PFSK-1 (cell line): ENCODE measurements around the gene CNTNAP2.

ENCODE experiments used
- FOXP2 ChIP-seq: optimal IDR thresholded peaks from 2 replicates; pipeline ENCODE3; 2011; ENCODE audit warnings: borderline replicate concordance, control low read depth, inconsistent platforms; ENCODE audit not compliant: insufficient read depth; ENCODE audit errors: extremely low read length, extremely low read depth
- POLR2AphosphoS5 ChIP-seq: IDR thresholded peaks from 2 replicates; pipeline ENCODE4 v1.6.1; 2012; ENCODE audit warnings: low read depth, mild to moderate bottlenecking, control low read depth, low read length, moderate library complexity
- SIN3A ChIP-seq: IDR thresholded peaks from 2 replicates; pipeline ENCODE4 v1.6.1; 2012; ENCODE audit warnings: mild to moderate bottlenecking, low read length, moderate library complexity, borderline replicate concordance; ENCODE audit not compliant: insufficient read depth
- TAF1 ChIP-seq: IDR thresholded peaks from 2 replicates; pipeline ENCODE4 v1.6.1; 2012; ENCODE audit warnings: low read length, control low read depth, borderline replicate concordance; ENCODE audit not compliant: insufficient read depth
- TF ChIP-seq, protein P1 (sequence below), 2 experiments: IDR thresholded peaks; 2 replicates each; pipeline versions ENCODE4 v1.6.1 to v1.8.0; 2011 to 2012; ENCODE audit warnings: low read depth in 2 of 2, low read length in 2 of 2, control low read depth in 1 of 2, inconsistent platforms in 1 of 2, mild to moderate bottlenecking in 1 of 2, moderate library complexity in 1 of 2; ENCODE audit not compliant: insufficient read depth in 1 of 2

The CNTNAP2 gene

DNA sequence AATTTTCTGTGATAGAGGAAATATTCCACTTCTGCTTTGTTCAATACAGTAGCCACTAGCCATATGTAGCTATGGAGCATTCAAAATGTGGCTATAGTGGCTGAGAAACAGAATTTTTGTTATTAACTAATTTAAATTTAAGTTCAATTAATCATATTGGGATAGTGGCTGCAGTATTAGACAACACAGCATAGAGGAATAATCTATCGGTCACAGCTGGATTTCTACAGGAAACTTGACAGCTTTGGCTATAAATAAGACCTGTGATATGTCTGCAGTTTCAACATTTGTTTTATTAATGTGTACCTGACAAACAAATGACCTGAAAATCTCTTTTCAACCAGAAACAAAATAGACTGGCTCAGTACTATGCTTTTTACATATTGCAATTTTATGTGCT is 953.2 kb downstream of the CNTNAP2 start:
- TF ChIP-seq FOXP2 (no peak), SIN3A (no peak), POLR2AphosphoS5 (no peak), TAF1 (no peak)
- TF ChIP-seq, protein P1, sequence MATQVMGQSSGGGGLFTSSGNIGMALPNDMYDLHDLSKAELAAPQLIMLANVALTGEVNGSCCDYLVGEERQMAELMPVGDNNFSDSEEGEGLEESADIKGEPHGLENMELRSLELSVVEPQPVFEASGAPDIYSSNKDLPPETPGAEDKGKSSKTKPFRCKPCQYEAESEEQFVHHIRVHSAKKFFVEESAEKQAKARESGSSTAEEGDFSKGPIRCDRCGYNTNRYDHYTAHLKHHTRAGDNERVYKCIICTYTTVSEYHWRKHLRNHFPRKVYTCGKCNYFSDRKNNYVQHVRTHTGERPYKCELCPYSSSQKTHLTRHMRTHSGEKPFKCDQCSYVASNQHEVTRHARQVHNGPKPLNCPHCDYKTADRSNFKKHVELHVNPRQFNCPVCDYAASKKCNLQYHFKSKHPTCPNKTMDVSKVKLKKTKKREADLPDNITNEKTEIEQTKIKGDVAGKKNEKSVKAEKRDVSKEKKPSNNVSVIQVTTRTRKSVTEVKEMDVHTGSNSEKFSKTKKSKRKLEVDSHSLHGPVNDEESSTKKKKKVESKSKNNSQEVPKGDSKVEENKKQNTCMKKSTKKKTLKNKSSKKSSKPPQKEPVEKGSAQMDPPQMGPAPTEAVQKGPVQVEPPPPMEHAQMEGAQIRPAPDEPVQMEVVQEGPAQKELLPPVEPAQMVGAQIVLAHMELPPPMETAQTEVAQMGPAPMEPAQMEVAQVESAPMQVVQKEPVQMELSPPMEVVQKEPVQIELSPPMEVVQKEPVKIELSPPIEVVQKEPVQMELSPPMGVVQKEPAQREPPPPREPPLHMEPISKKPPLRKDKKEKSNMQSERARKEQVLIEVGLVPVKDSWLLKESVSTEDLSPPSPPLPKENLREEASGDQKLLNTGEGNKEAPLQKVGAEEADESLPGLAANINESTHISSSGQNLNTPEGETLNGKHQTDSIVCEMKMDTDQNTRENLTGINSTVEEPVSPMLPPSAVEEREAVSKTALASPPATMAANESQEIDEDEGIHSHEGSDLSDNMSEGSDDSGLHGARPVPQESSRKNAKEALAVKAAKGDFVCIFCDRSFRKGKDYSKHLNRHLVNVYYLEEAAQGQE (IDR thresholded peaks at IDR 0.05; ENCODE audit: insufficient read depth in 1 of 2, low read depth in 2 of 2, low read length in 2 of 2), result no peak

- no peak for TF ChIP-seq SIN3A
- TF ChIP-seq POLR2AphosphoS5, result no peak
- TF ChIP-seq TAF1, result no peak
- TF ChIP-seq, protein P1 (IDR thresholded peaks at IDR 0.05; ENCODE audit: insufficient read depth in 1 of 2, low read depth in 2 of 2, low read length in 2 of 2), result no peak
- no peak for TF ChIP-seq FOXP2
Measured at GRCh38 chr7:147070886-147071285, 954.3 kb downstream of the CNTNAP2 start.

DNA sequence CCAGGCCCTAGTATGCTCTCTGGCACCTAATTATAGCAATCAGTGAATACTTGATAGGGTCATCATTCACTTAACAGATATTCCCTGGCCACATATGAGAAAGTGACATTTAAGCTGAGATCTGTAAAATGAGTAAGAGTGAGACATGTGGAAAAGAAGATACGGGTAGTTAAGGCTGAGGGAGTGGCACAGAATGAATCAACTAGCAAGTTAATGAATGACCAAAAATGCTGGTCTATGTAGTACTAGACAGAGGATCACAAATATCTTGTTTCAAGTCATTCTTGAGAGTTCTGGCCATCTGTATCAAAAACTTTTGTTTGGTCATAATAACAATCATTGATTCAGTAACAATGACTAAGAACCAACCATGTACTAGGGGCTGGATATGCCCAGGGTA is 954.9 kb downstream of the CNTNAP2 start:
- TF ChIP-seq SIN3A (no peak), POLR2AphosphoS5 (no peak), TAF1 (no peak), FOXP2 (no peak)
- TF ChIP-seq, protein P1 (IDR thresholded peaks at IDR 0.05; ENCODE audit: insufficient read depth in 1 of 2, low read depth in 2 of 2, low read length in 2 of 2), result no peak

DNA sequence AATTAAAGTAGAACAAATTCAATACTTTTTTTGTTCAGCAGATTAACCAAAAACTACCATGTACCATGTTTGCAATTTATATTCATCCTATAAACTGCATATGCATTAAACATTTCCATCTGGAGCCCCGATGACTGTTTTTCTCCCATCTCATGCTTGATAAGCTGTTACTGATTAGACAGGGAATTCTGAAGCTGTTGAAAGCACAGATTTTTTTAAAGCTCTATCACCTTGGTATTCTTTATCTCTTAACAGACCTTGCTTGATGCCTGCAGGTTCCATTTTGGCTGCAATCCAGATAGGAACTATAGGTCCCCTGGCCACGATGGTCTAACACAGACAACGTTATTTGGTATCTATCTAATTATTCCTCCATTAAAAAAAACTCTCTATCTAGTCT is 961.7 kb downstream of the CNTNAP2 start:
- TF ChIP-seq TAF1, result no peak
- TF ChIP-seq POLR2AphosphoS5, result no peak

GRCh38 chr7:147079083-147079482 is 962.5 kb downstream of the CNTNAP2 start:
- TF ChIP-seq, protein P1 (IDR thresholded peaks at IDR 0.05; ENCODE audit: insufficient read depth in 1 of 2, low read depth in 2 of 2, low read length in 2 of 2), result no peak
- no peak for TF ChIP-seq SIN3A
- TF ChIP-seq POLR2AphosphoS5, result no peak
